Urinary bladder (tissue), 4 donors: ENCODE results near the gene MED14. TPM values are rescaled to one million over a fixed set of nuclear protein-coding genes. Genes with fewer than 3 reads are reported as not detected.

Experiments used
- DNase-seq: peaks from one replicate; pipeline ENCODE4 v3.0.0-alpha.2; 2015; ENCODE audit errors: extremely low spot score
- H3K27ac ChIP-seq: one replicate; pipeline ENCODE4 v1.5.1; 2013; ENCODE audit warnings: low read depth, mild to moderate bottlenecking, moderate library complexity
- H3K36me3 ChIP-seq: one replicate; pipeline ENCODE4 v1.6.1; 2013; ENCODE audit warnings: mild to moderate bottlenecking, moderate library complexity; ENCODE audit not compliant: insufficient read depth
- H3K4me1 ChIP-seq: one replicate; pipeline ENCODE4 v1.6.1; 2013; ENCODE audit warnings: mild to moderate bottlenecking, moderate library complexity; ENCODE audit not compliant: insufficient read depth
- H3K4me3 ChIP-seq: one replicate; pipeline ENCODE4 v1.5.1; 2013; ENCODE audit warnings: low read depth, low read length
- WGBS: extraction: QIAGEN DNeasy Blood & Tissue Kit; methylation state at CpG from one replicate; pipeline ENCODE4 v1.1.7; 2013; 5-methylcytosine and 5-hydroxymethylcytosine counted together
- polyA plus RNA-seq: library from polyadenylated mRNA; stranded (reverse); fragments of 200-250 nt; gene quantifications from one replicate; pipeline ENCODE4 v1.2.3, GENCODE V29; 2013
- total RNA-seq: library from RNA; depleted of rRNA; stranded (reverse); fragments of >200 nt; gene quantifications from one replicate; pipeline ENCODE4 v1.2.3, GENCODE V29; 2014
- donor health status: healthy with polysubstance abuse.
- donor health status: healthy.

Gene MED14
- total and polyA plus RNA-seq, 2 donors, result 21.4 to 66.7 TPM

- 97% methylated on average over 3 of the region's 3 CpGs for WGBS
- Histone ChIP-seq H3K36me3 (peaks cover 1% of the 10 kb centered on the region), H3K27ac (no peak overlapping the region), H3K4me1 (no peaks in the 10 kb centered on the region), H3K4me3 (no peak overlapping the region)
- no peak for DNase-seq
Observed at GRCh38 chrX:40683245-40683644, 52.1 kb downstream of the MED14 start.

- Histone ChIP-seq H3K36me3 (peaks cover 2% of the 10 kb centered on the region), H3K27ac (no peak overlapping the region)
Observed at GRCh38 chrX:40671126-40671525, 64.2 kb downstream of the MED14 start.

GRCh38 chrX:40663880-40664630 is 71.3 kb downstream of the MED14 start:
- Histone ChIP-seq H3K4me3 (no peak overlapping the region), H3K27ac (no peak overlapping the region), H3K4me1 (no peaks in the 10 kb centered on the region), H3K36me3 (no peaks in the 10 kb centered on the region)
- DNase-seq, result no peak
- 28% methylated on average over 6 of the region's 6 CpGs for WGBS

More at GRCh38 chrX:40671126-40671525, 64.2 kb downstream of the MED14 start:
- Histone ChIP-seq H3K4me1 (no peaks in the 10 kb centered on the region), H3K4me3 (no peak overlapping the region)
- no peak for DNase-seq
- 38% methylated on average over 6 of the region's 6 CpGs for WGBS

- 82% methylated on average over 3 of the region's 3 CpGs for WGBS
- DNase-seq, result no peak
- Histone ChIP-seq H3K4me1 (no peaks in the 10 kb centered on the region), H3K4me3 (no peak overlapping the region), H3K27ac (no peak overlapping the region), H3K36me3 (no peaks in the 10 kb centered on the region)
Observed at GRCh38 chrX:40663078-40663740, 72.1 kb downstream of the MED14 start.

- no peaks in the 10 kb centered on the region for H3K36me3 ChIP-seq
Observed at GRCh38 chrX:40661489-40661888, 73.9 kb downstream of the MED14 start.

GRCh38 chrX:40660381-40660780 is 75.0 kb downstream of the MED14 start:
- Histone ChIP-seq H3K27ac (no peak overlapping the region), H3K4me3 (no peak overlapping the region), H3K36me3 (no peaks in the 10 kb centered on the region), H3K4me1 (no peaks in the 10 kb centered on the region)
- 92% methylated on average over 5 of the region's 5 CpGs for WGBS
- DNase-seq, result no peak

More at GRCh38 chrX:40661489-40661888, 73.9 kb downstream of the MED14 start:
- Histone ChIP-seq H3K27ac (no peak overlapping the region), H3K4me1 (no peaks in the 10 kb centered on the region), H3K4me3 (no peak overlapping the region)
- WGBS, result 87% methylated on average over 2 of the region's 2 CpGs
- no peak for DNase-seq

GRCh38 chrX:40653535-40653934 is 81.8 kb downstream of the MED14 start:
- WGBS, result 48% methylated on average over 2 of the region's 2 CpGs
- Histone ChIP-seq H3K4me1 (no peaks in the 10 kb centered on the region), H3K27ac (no peak overlapping the region), H3K4me3 (no peak overlapping the region), H3K36me3 (no peaks in the 10 kb centered on the region)
- no peak for DNase-seq

- H3K36me3 ChIP-seq, result no peaks in the 10 kb centered on the region
- H3K27ac ChIP-seq, result no peak overlapping the region
- 75% methylated on average over 1 of the region's 1 CpG for WGBS
- no peak overlapping the region for H3K4me3 ChIP-seq
- H3K4me1 ChIP-seq, result no peaks in the 10 kb centered on the region
- no peak for DNase-seq
Observed at GRCh38 chrX:40652664-40653063, 82.7 kb downstream of the MED14 start.

GRCh38 chrX:40651620-40652223 is 83.6 kb downstream of the MED14 start:
- DNase-seq, result no peak

GRCh38 chrX:40647307-40648197 is 87.8 kb downstream of the MED14 start, which contains the start of gene CXorf38:
Gene CXorf38, minus strand, starts transcription at chrX:40647561. Its CDS starts 41 bp downstream, at chrX:40647520.
- under 1% methylated on average over 62 of the region's 66 CpGs for WGBS
- peak within 1 kb of the TSS; percentile 95 for H3K4me3 ChIP-seq
- no peaks in the 10 kb centered on the region for H3K36me3 ChIP-seq
- no peaks in the 10 kb centered on the region for H3K4me1 ChIP-seq
- peak; percentile 68 for DNase-seq
- peak within 1 kb of the TSS; percentile 89 for H3K27ac ChIP-seq

More at GRCh38 chrX:40651620-40652223, 83.6 kb downstream of the MED14 start:
- Histone ChIP-seq H3K27ac (no peak overlapping the region), H3K4me3 (no peak overlapping the region), H3K4me1 (no peaks in the 10 kb centered on the region), H3K36me3 (no peaks in the 10 kb centered on the region)
- WGBS, result under 1% methylated on average over 3 of the region's 3 CpGs

GRCh38 chrX:40646489-40647306 is 88.6 kb downstream of the MED14 start:
- Histone ChIP-seq H3K36me3 (no peaks in the 10 kb centered on the region), H3K4me3 (peak overlapping the region; percentile 95), H3K4me1 (no peaks in the 10 kb centered on the region), H3K27ac (peak overlapping the region; percentile 88)
- no peak for DNase-seq
- WGBS, result under 1% methylated on average over 33 of the region's 33 CpGs

- H3K4me3 ChIP-seq, result peak overlapping the region; percentile 31
- peak overlapping the region; percentile 54 for H3K27ac ChIP-seq
- no peaks in the 10 kb centered on the region for H3K4me1 ChIP-seq
- no peak for DNase-seq
- no peaks in the 10 kb centered on the region for H3K36me3 ChIP-seq
- WGBS, result 9% methylated on average over 4 of the region's 4 CpGs
Observed at GRCh38 chrX:40644821-40645358, 90.5 kb downstream of the MED14 start.
